NCI-H2196 treated with DMSO at 0.1 percent for 48 hours (cell line): ENCODE results near the gene PEX5L.
A peak's percentile ranks its signal among the peaks of the same experiment; 100 is the strongest.

Experiments used
- DNase-seq: peaks from one replicate; lab custom pipeline; 2025; ENCODE audit not compliant: unreplicated experiment; lab: John Stamatoyannopoulos, UW

PEX5L gene

GRCh38 chr3:179957264-179957845 is 79.4 kb downstream of the PEX5L start:
- no peak for DNase-seq

GRCh38 chr3:179956416-179956830 is 80.3 kb downstream of the PEX5L start:
- DNase-seq = no peak

- DNase-seq = no peak
Observed at GRCh38 chr3:179955809-179956208, 80.9 kb downstream of the PEX5L start.

GRCh38 chr3:179955286-179955685 is 81.5 kb downstream of the PEX5L start:
- DNase-seq = no peak

GRCh38 chr3:179953993-179954870 is 82.5 kb downstream of the PEX5L start:
- no peak for DNase-seq

DNA sequence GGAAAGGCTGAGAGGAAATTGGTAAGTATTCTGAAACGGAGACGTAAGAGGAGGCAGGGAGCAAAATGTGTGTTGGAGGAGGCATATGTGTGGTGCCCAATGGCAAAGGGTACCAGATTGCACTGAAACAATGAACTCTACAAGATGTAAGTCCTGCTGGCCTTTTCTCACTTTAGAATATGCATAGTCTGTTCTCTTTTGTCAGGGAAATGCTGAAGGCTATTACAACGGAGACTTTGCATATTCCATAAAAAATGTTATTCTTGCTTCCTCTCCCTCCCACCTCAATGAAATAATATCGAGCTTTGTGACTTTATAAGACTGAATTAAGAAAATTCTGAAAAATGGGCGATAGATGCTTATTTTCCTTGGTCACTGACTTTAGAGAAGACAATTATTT is 85.9 kb downstream of the PEX5L start:
- no peak for DNase-seq

DNA sequence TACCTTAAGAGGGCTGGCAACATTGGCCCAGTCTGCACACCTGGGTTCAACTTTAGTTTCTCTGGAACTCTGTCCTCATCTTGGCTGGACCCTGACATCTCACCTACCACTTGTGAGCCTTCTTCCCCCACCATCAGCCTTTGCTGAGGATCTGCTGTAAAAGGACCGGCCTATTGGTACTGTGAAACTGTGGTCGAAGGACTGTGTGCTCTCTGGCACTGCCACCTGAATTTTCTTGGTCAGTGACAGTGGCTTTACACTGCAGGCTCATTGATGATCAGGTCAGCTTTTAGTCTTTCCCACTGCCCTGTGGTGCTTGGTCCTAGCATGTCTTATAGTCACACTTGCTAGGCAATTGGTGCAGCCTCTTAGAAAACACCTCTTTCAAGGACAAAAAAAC is 86.9 kb downstream of the PEX5L start:
- DNase-seq = no peak

GRCh38 chr3:179949412-179949811 is 87.3 kb downstream of the PEX5L start:
- DNase-seq = peak; percentile 48

DNA sequence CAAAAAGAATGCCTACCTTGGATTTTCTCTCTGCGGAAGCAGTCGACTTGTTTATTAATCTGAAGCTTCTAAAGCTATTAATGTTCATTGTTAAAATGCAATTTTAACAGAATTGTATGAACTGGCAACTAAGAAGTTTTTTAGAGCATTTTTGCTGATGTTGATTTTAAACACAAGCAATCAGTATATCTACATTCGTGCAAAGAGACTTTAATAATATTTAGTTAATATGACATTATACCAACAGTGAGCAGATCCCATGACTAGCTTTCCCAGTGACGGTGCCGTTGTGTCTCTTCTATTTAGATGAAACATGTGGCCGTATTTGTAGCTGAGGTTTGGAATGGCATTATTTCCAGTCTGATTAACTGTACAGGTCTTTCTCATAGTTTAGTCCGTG is 88.0 kb downstream of the PEX5L start:
- no peak for DNase-seq

- DNase-seq = no peak
Observed at GRCh38 chr3:179945569-179945968, 91.2 kb downstream of the PEX5L start.

DNA sequence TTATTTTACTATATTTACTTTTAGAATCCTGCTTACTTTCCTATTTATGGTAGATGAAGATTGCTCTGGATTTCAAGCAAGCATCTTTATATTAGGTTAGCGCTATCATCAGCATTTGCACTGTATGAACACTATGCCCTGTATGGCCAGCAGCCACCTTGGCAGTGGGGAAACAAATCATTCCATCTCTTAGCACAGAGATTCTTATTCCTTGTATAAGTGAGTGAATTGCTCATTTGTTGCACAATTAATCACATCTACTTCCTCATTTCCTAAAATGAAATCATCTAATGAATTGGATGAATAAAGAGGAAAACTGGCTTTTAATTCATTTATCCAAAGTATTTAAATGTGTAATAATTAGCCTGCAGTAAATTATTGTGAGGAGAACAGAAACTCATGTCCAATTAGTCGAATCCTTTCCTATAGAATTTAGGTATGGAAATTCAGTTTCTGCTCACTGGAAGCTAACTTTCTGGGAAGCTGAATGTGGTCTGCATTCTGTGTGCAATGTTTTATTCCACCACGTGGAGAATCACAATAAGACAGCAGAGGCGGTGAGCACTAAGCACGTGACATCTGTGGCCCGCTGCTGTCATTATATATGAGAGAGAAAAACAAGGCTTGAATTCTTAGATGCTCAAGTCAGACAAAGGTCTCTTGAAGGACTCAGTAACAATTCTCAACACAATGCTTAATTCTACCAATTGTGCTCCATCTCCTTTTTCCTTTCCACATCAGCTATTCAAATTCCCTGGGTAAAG is 93.4 kb downstream of the PEX5L start:
- no peak for DNase-seq

DNA sequence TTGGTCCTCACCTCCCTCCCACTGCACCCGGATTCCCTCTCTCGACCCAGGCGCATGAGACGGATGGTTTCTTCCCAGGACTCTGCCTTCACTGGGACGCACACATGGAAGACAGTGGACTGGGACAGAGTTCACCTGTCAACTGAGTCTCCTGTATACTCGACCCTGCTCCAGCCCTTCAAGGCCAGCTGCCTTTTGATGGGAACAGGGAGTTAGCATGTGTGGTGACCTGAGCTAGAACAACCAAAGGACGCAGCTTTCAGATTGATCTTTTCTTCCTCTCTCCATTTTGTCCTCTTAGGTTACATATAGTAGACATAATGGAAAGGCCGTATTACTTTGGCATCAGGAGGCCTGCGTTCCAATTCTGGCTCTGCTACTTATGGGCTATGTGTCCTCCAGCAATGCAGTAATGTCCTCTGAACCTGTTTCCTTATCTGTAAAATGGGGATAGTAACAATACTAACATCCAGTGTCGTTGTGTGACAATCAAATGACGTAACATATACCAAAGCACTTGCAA is 94.1 kb downstream of the PEX5L start:
- DNase-seq = no peak

DNA sequence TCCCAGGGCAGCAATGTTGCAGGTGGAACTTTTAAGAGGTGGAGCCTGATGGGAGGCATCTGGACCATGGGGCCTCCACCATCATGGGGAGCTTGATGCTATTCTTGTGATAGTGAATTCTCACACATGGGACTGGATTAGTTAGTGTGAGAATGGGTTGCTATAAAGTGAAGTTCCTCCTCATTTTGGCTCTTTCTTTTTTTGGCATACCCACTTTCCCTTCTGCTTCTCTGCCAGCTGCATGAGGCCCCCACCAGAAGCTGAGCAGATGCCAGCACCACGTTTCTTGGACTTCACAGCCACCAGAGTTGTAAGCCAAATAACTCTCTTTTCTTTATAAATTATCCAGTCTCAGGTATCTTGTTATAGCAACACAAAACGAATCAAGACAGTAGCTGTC is 101.0 kb downstream of the PEX5L start:
- DNase-seq = no peak

DNA sequence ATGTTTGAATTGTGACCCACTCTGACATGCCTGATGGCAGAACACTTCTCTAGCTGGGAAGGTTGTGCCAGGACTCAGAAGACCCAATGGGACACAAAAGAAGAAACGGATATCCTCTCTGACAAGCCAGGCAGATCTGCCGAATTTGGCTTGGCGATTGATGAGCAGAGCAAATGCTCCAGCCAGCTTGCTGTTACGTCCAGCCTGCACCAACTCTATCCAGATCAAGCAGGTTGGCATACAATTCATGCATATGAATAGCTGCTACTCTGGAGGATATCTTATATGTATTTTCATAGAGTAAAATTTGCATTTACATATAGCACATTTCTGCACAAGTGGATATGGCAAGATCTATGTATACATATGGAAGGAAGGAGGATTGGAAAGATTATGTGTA is 102.8 kb downstream of the PEX5L start:
- no peak for DNase-seq

GRCh38 chr3:179933080-179933479 is 103.7 kb downstream of the PEX5L start:
- DNase-seq = no peak

DNA sequence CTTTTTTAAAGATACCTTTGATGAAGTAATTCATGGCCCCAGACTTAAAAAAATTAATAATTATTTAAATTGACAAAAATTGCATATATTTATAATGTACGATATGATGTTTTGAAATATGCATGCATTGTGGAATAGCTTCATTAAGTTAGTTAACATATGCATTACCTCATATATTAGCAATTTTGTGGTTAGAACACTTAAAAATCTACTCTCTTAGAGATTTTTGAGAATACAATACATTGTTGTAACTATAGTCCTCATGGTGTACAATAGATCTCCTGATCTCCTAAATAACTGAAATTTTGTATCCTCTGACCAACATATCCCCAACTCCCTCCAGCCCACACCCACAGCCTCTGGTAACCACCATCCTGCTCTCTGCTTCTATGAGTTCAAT is 104.1 kb downstream of the PEX5L start:
- no peak for DNase-seq

- peak; percentile 37 for DNase-seq
Observed at GRCh38 chr3:179929091-179929529, 107.6 kb downstream of the PEX5L start.

- no peak for DNase-seq
Observed at GRCh38 chr3:179927191-179927590, 109.5 kb downstream of the PEX5L start.

DNA sequence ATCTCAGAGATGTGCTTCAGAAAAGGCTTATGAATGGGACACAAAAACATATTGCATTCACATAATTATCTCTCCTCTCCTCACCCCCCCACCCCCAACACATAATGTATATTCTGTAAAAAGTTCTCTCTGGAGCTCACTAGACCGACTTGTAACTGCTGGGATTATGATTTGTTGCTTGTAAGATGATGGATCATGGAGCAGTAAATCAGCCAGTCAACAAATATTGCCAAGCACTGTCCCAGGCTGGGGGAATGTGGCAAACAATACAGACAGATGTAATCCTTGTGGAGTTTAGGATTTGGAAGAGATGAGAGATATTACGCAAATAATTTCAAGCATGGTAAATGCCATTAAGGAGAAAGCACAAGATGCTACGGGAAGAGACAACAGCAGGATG is 114.8 kb downstream of the PEX5L start:
- DNase-seq = no peak

DNA sequence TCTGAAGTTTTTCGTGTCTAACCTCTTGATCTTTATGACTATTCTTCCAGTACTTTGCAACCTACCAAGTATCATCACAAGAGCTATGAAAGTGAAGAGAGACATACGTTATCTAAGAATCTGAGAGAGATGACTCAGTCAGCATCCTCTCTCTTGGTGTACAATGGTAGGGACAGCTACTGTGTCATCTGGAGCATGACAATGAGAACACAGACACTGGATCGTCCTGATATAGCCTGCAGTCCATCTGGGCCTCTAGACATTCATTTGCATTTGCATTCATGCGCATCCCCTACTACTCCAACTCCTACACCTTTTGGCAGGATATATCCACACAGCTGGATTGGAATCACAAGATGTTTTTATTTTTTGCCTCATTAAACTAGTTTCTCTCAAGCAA is 115.2 kb downstream of the PEX5L start:
- no peak for DNase-seq

DNA sequence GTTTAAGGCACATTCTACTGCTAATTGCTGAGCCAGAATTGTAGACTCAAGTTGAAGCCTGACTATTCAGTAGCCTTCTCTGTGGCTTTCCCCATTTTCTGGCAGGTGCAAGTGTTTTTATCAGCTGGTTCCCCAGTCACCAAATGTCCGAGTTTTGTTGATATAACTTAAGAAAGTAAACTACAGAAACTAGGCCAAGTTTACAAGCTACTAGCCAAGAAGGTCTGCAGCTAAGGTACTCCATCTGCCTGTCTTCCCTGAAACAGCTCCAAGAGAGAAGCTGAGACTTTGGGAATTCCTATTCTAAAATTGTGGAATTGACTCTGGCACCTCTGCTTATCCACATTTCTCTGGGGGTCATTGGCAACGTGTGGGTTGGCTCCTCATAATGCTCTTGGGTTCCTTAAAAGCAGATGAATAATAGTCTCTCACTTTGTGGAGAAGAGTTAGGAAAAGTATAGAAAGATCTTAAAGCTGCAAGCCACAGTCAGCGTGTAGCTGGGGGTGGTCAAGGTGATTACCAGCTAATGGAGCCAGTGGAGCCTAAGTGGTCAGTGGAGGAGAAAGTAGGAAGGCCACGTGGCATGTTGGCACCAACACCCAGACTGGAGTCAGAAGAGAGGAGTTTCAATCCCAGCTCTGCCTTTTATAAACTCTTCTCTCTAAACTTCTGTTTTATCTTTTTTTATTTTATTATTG is 128.8 kb downstream of the PEX5L start:
- no peak for DNase-seq
